ENCODE measurements around the gene PBX3. TPM values are rescaled to one million over a fixed set of nuclear protein-coding genes. Genes with fewer than 3 reads are reported as not detected.

PBX3 gene
- total and polyA plus RNA-seq, 10 of the 15 experiments (the other 5 are each of a cell fraction or from before 2014, with no cell fraction given) = 6.7 to 146 (median 22.2) TPM

- no peak for TF ChIP-seq PKNOX1 (IDR thresholded peaks at IDR 0.05)
- no peak for TF ChIP-seq CHD2 (IDR thresholded peaks at IDR 0.05; ENCODE audit: borderline replicate concordance, low read depth, low read length)
Measured at GRCh38 chr9:125953314-125954019, 206.3 kb downstream of the PBX3 start (continued).

- Histone ChIP-seq H3K4me2 (ENCODE audit: control insufficient read depth, insufficient read depth) (no peak overlapping the region), H3K9me3 (replicated peaks; ENCODE audit: control insufficient read depth, insufficient read depth, low read length) (no peaks in the 10 kb centered on the region), H2AFZ (ENCODE audit: control insufficient read depth, low read depth, low read length) (no peak overlapping the region), H3K4me1 (ENCODE audit: control insufficient read depth, insufficient read depth, low read length) (no peaks in the 10 kb centered on the region), H3K9ac (ENCODE audit: control insufficient read depth, insufficient read depth, low read length) (no peak overlapping the region), H3K4me3 (no peak overlapping the region), H4K20me1 (ENCODE audit: control insufficient read depth, insufficient read depth) (no peaks in the 10 kb centered on the region), H3K79me2 (ENCODE audit: control insufficient read depth, insufficient read depth, low read length) (no peaks in the 10 kb centered on the region), H3K27me3 (replicated peaks in 1 of 2; ENCODE audit: control insufficient read depth in 2 of 2, insufficient read depth in 2 of 2, low read length in 1 of 2) (no peaks in the 10 kb centered on the region), H3K27ac (ENCODE audit: control insufficient read depth, insufficient read depth) (no peak overlapping the region), H3K36me3 (ENCODE audit: control insufficient read depth in 2 of 2, insufficient read depth in 2 of 2, low read length in 1 of 2) (peaks cover 6 to 12% of the 10 kb centered on the region in 2 experiments; a peak in 3 of 4 replicates)
- ATAC-seq (no peak), FAIRE-seq (no peak), DNase-seq (ENCODE audit: low read depth, low spot score) (no peak)
- ChIA-PET POLR2A (no interaction called here), SMC1A (ENCODE audit: uncharacterized antibody, unreplicated experiment) (interaction anchor here (0.7 kb wide), 1 partner anchor 14 kb away, joined by 3 read pairs; no protein-coding TSS in a partner anchor), RAD21 (ENCODE audit: unreplicated experiment) (interaction anchor here (1.1 kb wide), 1 partner anchor 549 kb away, joined by 3 read pairs; no protein-coding TSS in a partner anchor), CTCF (interaction anchor here (1.0 to 1.2 kb wide), 2 partner anchors 9 to 548 kb away, joined by 3 to 4 read pairs; no protein-coding TSS in a partner anchor)
- in situ Hi-C loops (cut with MboI) (no loop called here), intact Hi-C loops (cut with micrococcal nuclease; ENCODE audit: unreplicated experiment) (no loop called here)
- WGBS (ENCODE audit: insufficient coverage, insufficient replicate concordance, low lambda C conversion rate, missing lambda C conversion rate) = over 99% methylated on average over 5 of the region's 5 CpGs
- BruUV-seq (replicated peaks) = no TSS peak
- TF ChIP-seq RFX5 (IDR thresholded peaks at IDR 0.05; ENCODE audit: low read depth, low read length) (no peak), LARP7 (IDR thresholded peaks at IDR 0.05) (no peak), MTA3 (IDR thresholded peaks at IDR 0.05; ENCODE audit: borderline replicate concordance, low read length) (no peak), ZNF24 (IDR thresholded peaks at IDR 0.05) (no peak), CHD1 (IDR thresholded peaks at IDR 0.05; ENCODE audit: low read depth, low read length) (no peak), NR2C2 (IDR thresholded peaks at IDR 0.05; ENCODE audit: borderline replicate concordance, control insufficient read depth, insufficient read length, low read depth) (no peak), SMARCA5 (IDR thresholded peaks at IDR 0.05) (no peak), SKIL (IDR thresholded peaks at IDR 0.05; ENCODE audit: low read depth, poor library complexity, severe bottlenecking) (no peak), BCL3 (IDR thresholded peaks at IDR 0.05; ENCODE audit: borderline replicate concordance, insufficient read depth, low read depth, low read length, poor library complexity, severe bottlenecking) (no peak), SPI1 (IDR thresholded peaks at IDR 0.05; ENCODE audit: borderline replicate concordance, insufficient read depth, low read depth, low read length) (no peak), STAT1 (conservative IDR thresholded peaks at IDR 0.05) (no peak)
Measured at GRCh38 chr9:125956102-125956501, 208.9 kb downstream of the PBX3 start.
